Prostate gland (tissue), 2 donors: ENCODE results near the gene SLC35D2. TPM values are rescaled to one million over a fixed set of nuclear protein-coding genes. Genes with fewer than 3 reads are reported as not detected.
"Not testable (repeated sequence)": the region's sequence is repeated elsewhere in the genome, so short reads cannot be mapped to it uniquely, and the experiment has no call there.

Source experiments
- DNase-seq: peaks from one replicate; pipeline ENCODE4 v3.0.0-alpha.2; 2019; ENCODE audit warnings: low spot score
- H3K27ac ChIP-seq, 2 donors: fragments of 200-600 bp; sonication (generic); 2 replicates each; pipeline ENCODE4 v1.5.1; 2017 to 2019
- H3K27me3 ChIP-seq: fragments of 200-600 bp; sonication (generic); replicated peaks from 2 replicates; pipeline ENCODE4 v1.5.1; 2019; ENCODE audit not compliant: insufficient read depth
- H3K36me3 ChIP-seq, 2 donors: fragments of 200-600 bp; sonication (generic); 1 replicate in 1 of 2; 2 replicates in 1 of 2; pipeline versions ENCODE4 v1.5.1 to v1.8.1; 2017 to 2019
- H3K4me1 ChIP-seq: fragments of 200-600 bp; sonication (generic); replicated peaks from 2 replicates; pipeline ENCODE4 v1.5.1; 2019
- H3K4me3 ChIP-seq, 2 donors: fragments of 200-600 bp; sonication (generic); 2 replicates each; pipeline ENCODE4 v1.5.1; 2017 to 2019
- H3K9me3 ChIP-seq: fragments of 200-600 bp; sonication (generic); 2 replicates; pipeline ENCODE4 v1.5.1; 2017
- CTCF ChIP-seq, 4 experiments: fragments of 200-600 bp in 2 of 4; fragments of 450-650 bp in 2 of 4; sonication (generic) in 2 of 4; IDR thresholded peaks; 1 replicate in 3 of 4; 2 replicates in 1 of 4; pipeline ENCODE4 v1.5.1; 2016 to 2019; ENCODE audit warnings: antibody characterized with exemption in 4 of 4, mild to moderate bottlenecking in 2 of 4, moderate library complexity in 2 of 4
- POLR2A ChIP-seq: fragments of 450-650 bp; IDR thresholded peaks from one replicate; pipeline ENCODE4 v1.6.1; 2016; ENCODE audit warnings: antibody characterized with exemption, mild to moderate bottlenecking
- POLR2AphosphoS5 ChIP-seq: sonication (generic); formaldehyde crosslinking; IDR thresholded peaks from one replicate; pipeline ENCODE4 v1.6.1; 2017; ENCODE audit warnings: antibody characterized with exemption
- WGBS: methylation state at CpG from one replicate; pipeline ENCODE4 v1.1.5; 2018; 5-methylcytosine and 5-hydroxymethylcytosine counted together
- intact Hi-C: fragments of 100-400 bp; cut with DNase I; formaldehyde crosslinking; loops from one replicate; pipeline ENCODE4 v1.14.2; 2022
- total RNA-seq, 2 donors: library from RNA; depleted of rRNA; stranded (reverse); fragments of >200 nt; gene quantifications; one replicate each; pipeline ENCODE4 v1.1.0, GENCODE V29; 2016

Gene SLC35D2
- total RNA-seq, 2 donors from 2014 or later: 27.4 to 29.7 TPM

- H3K9me3 ChIP-seq: no peaks in the 10 kb centered on the region
- H3K4me1 ChIP-seq: no peaks in the 10 kb centered on the region
- intact Hi-C loops: no loop called here
- H3K4me3 ChIP-seq: no peak overlapping the region
- no peaks in the 10 kb centered on the region for H3K27me3 ChIP-seq
- no peak for DNase-seq
- TF ChIP-seq POLR2AphosphoS5 (no peak), CTCF (IDR thresholded peaks at IDR 0.05) (no peak), POLR2A (no peak)
- H3K36me3 ChIP-seq: no peaks in the 10 kb centered on the region
- 76% methylated on average over 7 of the region's 7 CpGs for WGBS
- H3K27ac ChIP-seq: no peak overlapping the region
These were observed 62.0 kb downstream of the SLC35D2 start for GRCh38 chr9:96321515-96321914.

GRCh38 chr9:96320749-96321280 lies 62.7 kb downstream of the SLC35D2 start:
- DNase-seq: no peak
- no peak overlapping the region for H3K4me3 ChIP-seq
- no peaks in the 10 kb centered on the region for H3K4me1 ChIP-seq
- H3K9me3 ChIP-seq: no peaks in the 10 kb centered on the region
- WGBS: 59% methylated on average over 8 of the region's 8 CpGs
- H3K27me3 ChIP-seq: no peaks in the 10 kb centered on the region
- no peaks in the 10 kb centered on the region for H3K36me3 ChIP-seq
- intact Hi-C loops: no loop called here
- no peak overlapping the region for H3K27ac ChIP-seq
- TF ChIP-seq POLR2AphosphoS5 (peak; percentile 26), POLR2A (no peak)

GRCh38 chr9:96318921-96319565 lies 64.5 kb downstream of the SLC35D2 start:
- intact Hi-C loops: loop anchor here (5.0 to 10.0 kb wide), 2 partner anchors 87 to 1054 kb away; no protein-coding TSS in a partner anchor
- Histone ChIP-seq H3K27ac (no peak overlapping the region), H3K36me3 (no peaks in the 10 kb centered on the region), H3K27me3 (no peaks in the 10 kb centered on the region), H3K4me3 (no peak overlapping the region), H3K9me3 (no peaks in the 10 kb centered on the region), H3K4me1 (no peaks in the 10 kb centered on the region)
- DNase-seq: no peak
- TF ChIP-seq CTCF (IDR thresholded peaks at IDR 0.05) (no peak), POLR2AphosphoS5 (no peak), POLR2A (no peak)
- WGBS: 67% methylated on average over 6 of the region's 6 CpGs

- H3K4me3 ChIP-seq: no peak overlapping the region
- DNase-seq: peak; percentile 32
- no peaks in the 10 kb centered on the region for H3K27me3 ChIP-seq
- intact Hi-C loops: loop anchor here (5.0 to 10.0 kb wide), 2 partner anchors 85 to 1053 kb away; no protein-coding TSS in a partner anchor
- H3K9me3 ChIP-seq: no peaks in the 10 kb centered on the region
- 42% methylated on average over 9 of the region's 9 CpGs for WGBS
- H3K4me1 ChIP-seq: no peaks in the 10 kb centered on the region
- no peak overlapping the region for H3K27ac ChIP-seq
- no peaks in the 10 kb centered on the region for H3K36me3 ChIP-seq
- TF ChIP-seq POLR2AphosphoS5: no peak
- TF ChIP-seq CTCF (IDR thresholded peaks at IDR 0.05): peak; percentile 73 to 91 (median 76)
- no peak for TF ChIP-seq POLR2A
These were observed 66.1 kb downstream of the SLC35D2 start for GRCh38 chr9:96317335-96317980.

- TF ChIP-seq CTCF (IDR thresholded peaks at IDR 0.05) (no peak), POLR2AphosphoS5 (no peak), POLR2A (no peak)
- H3K4me3 ChIP-seq: no peak overlapping the region
- no peaks in the 10 kb centered on the region for H3K9me3 ChIP-seq
- no peaks in the 10 kb centered on the region for H3K36me3 ChIP-seq
- H3K4me1 ChIP-seq: no peaks in the 10 kb centered on the region
- intact Hi-C loops: loop anchor here (10.0 kb wide), 1 partner anchor 1045 kb away; no protein-coding TSS in a partner anchor
- no peak for DNase-seq
- no peak overlapping the region for H3K27ac ChIP-seq
- no peaks in the 10 kb centered on the region for H3K27me3 ChIP-seq
- 85% methylated on average over 7 of the region's 7 CpGs for WGBS
These were observed 73.7 kb downstream of the SLC35D2 start for GRCh38 chr9:96309850-96310249.

GRCh38 chr9:96306958-96307357 lies 76.6 kb downstream of the SLC35D2 start:
- H3K27ac ChIP-seq, H3K36me3 ChIP-seq, DNase-seq, H3K4me1 ChIP-seq, H3K27me3 ChIP-seq, H3K9me3 ChIP-seq, H3K4me3 ChIP-seq, intact Hi-C loops: not testable (repeated sequence)
- WGBS: 96% methylated on average over 6 of the region's 6 CpGs
